ENCODE measurements around the gene PCSK1.
"Not testable (repeated sequence)": the region's sequence is repeated elsewhere in the genome, so short reads cannot be mapped to it uniquely, and the experiment has no call there.

The PCSK1 gene

DNA sequence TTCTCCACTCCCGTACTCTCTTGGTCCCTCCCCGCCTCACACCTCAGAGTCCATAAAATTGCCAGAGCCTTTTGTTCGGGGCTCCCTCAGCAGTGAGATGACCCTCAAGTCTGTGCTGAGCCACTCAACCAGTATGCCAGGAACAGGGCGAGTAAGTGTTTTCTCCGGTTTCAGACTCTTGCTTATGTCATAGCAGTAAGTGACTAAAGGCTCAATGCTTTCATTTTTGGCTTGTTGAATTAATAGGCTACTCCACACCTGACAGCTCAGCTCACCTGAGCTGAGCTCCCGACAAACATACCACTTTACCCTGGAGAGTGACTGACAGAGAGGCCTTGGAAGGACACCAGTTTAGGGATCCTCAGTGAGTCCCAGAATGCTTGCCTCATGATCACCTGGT lies 30.5 kb downstream of the PCSK1 start:
- H3K27me3 Mint-ChIP-seq = peaks cover 1% of the 10 kb centered on the region
- H3K27ac Mint-ChIP-seq = no peak overlapping the region
- no peaks in the 10 kb centered on the region for H3K9me3 Mint-ChIP-seq
- H3K4me3 Mint-ChIP-seq = no peak overlapping the region
- H3K4me1 Mint-ChIP-seq = no peaks in the 10 kb centered on the region
- H3K36me3 Mint-ChIP-seq = no peaks in the 10 kb centered on the region

DNA sequence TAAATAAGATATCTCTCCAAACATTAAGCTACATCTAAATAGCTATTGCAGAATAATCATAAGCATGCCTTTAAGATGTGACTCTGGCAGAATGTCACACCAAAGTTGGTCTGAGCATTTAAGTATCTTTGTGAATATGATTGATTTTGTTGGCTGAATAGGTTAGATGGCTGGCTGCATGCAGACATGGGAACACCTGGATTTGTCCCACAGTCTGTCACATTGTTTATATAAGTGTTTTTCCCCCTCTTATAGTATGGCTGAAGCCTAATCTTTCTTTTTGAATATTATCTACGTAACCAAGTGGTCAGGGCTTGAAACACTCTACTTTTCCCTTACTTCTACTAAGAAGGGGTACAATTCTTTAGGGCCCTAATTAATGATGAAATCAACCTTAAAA lies 36.2 kb downstream of the PCSK1 start:
- Mint-ChIP-seq H3K9me3 (no peaks in the 10 kb centered on the region), H3K27ac (no peak overlapping the region), H3K27me3 (peaks cover 3% of the 10 kb centered on the region), H3K4me1 (no peaks in the 10 kb centered on the region), H3K4me3 (no peak overlapping the region), H3K36me3 (no peaks in the 10 kb centered on the region)

DNA sequence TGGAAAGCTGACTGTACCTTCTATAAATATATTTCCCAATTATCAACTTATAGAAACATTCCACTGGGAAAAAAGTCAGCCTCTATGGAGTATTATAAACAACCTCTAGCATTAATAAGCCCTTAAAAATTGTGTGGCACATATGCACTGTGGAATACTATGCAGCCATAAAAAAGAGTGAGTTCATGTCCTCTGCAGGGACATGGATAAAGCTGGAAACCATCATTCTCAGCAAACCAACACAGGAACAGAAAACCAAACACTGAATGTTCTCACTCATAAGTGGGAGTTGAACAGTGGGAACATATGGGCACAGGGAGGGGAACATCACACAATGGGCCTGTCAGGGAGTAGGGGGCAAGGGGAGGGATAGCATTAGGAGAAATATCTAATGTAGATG lies 37.8 kb downstream of the PCSK1 start:
- H3K4me1 Mint-ChIP-seq, H3K36me3 Mint-ChIP-seq, H3K4me3 Mint-ChIP-seq, H3K27ac Mint-ChIP-seq, H3K27me3 Mint-ChIP-seq, H3K9me3 Mint-ChIP-seq: not testable (repeated sequence)

DNA sequence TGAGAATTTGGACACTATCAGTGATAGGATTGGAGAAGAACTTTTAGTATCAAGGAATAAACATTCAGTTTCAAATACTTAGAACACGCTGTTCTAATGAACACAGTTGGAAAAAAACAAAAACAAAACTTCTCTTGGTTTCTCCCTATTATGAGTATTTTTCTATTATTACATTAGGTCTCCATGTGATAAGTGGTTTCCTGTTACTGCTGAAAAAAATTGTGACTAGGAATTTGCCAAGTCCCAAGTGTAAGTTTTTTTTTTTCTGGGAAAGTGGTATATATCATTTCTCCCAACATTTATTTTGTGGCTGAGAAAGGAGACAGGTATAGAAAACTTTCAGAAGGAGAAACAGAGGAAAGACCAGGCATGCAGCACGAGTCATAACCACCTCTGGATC lies 41.1 kb downstream of the PCSK1 start:
- no peaks in the 10 kb centered on the region for H3K36me3 Mint-ChIP-seq
- H3K4me3 Mint-ChIP-seq = no peak overlapping the region
- H3K27me3 Mint-ChIP-seq = peaks cover 10% of the 10 kb centered on the region
- no peaks in the 10 kb centered on the region for H3K9me3 Mint-ChIP-seq
- no peak overlapping the region for H3K27ac Mint-ChIP-seq
- no peaks in the 10 kb centered on the region for H3K4me1 Mint-ChIP-seq

DNA sequence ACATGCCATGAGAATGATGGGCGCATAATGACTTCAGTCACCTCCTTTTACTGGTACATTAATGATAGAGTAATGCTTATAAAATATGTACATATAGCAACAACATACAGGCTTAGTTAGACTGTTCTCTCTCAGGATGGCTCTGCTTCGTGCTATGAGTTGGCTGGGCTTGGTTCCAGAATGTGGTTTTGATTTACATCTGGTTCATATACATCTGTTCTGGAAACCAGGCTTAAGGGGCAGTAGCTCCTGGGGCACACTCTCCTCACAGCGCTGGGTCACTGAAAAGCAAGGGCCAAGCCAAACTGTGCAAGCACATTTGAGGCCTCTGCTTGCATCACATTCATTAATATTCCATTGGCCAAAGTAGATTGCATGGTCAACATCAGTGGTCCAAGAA lies 44.9 kb downstream of the PCSK1 start:
- no peaks in the 10 kb centered on the region for H3K36me3 Mint-ChIP-seq
- H3K27me3 Mint-ChIP-seq = peaks cover 13% of the 10 kb centered on the region
- H3K4me1 Mint-ChIP-seq = no peaks in the 10 kb centered on the region
- H3K9me3 Mint-ChIP-seq = no peaks in the 10 kb centered on the region
- H3K4me3 Mint-ChIP-seq = no peak overlapping the region
- no peak overlapping the region for H3K27ac Mint-ChIP-seq

DNA sequence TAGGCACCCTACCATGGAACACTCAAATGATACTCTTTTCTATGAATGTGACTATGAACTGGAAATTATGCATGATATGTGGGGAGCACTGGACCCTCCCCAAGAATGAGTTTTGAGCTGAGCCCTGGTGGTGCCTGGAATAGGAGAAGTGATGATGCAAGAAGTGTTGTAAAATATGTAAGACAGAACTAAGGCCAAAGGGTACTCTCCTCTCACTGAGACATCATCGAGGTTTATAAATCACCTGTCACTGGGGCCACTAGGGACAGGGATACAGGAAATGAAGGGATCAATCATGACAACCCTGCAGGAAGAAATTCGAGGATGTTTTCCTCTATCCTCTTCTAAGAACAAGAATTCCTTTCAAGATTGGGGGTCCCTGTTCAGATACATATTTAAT lies 45.4 kb downstream of the PCSK1 start:
- H3K36me3 Mint-ChIP-seq = no peaks in the 10 kb centered on the region
- no peak overlapping the region for H3K27ac Mint-ChIP-seq
- no peaks in the 10 kb centered on the region for H3K4me1 Mint-ChIP-seq
- peaks cover 15% of the 10 kb centered on the region for H3K27me3 Mint-ChIP-seq
- H3K9me3 Mint-ChIP-seq = no peaks in the 10 kb centered on the region
- no peak overlapping the region for H3K4me3 Mint-ChIP-seq

DNA sequence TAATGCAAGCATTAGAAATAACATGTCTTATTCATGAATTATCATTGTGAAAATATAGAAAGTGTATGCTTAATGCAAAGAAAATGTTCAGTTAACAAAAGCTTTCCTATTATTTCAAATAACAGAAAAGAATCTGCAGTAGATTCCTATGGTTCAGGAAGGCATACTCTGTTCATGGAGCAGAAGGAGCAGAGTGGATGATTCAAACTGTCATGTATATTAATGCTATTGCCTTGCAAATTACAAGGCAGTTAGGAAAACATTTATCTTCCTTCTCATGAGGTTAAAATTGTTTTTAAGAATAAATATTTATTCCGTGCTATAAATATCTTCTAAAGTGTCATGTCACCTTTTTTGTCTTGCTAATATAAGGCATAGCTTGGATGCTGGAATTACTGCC lies 47.5 kb downstream of the PCSK1 start:
- H3K27ac Mint-ChIP-seq = no peak overlapping the region
- H3K4me3 Mint-ChIP-seq = no peak overlapping the region
- H3K36me3 Mint-ChIP-seq = no peaks in the 10 kb centered on the region
- no peaks in the 10 kb centered on the region for H3K4me1 Mint-ChIP-seq
- peaks cover 15% of the 10 kb centered on the region for H3K27me3 Mint-ChIP-seq
- no peaks in the 10 kb centered on the region for H3K9me3 Mint-ChIP-seq

DNA sequence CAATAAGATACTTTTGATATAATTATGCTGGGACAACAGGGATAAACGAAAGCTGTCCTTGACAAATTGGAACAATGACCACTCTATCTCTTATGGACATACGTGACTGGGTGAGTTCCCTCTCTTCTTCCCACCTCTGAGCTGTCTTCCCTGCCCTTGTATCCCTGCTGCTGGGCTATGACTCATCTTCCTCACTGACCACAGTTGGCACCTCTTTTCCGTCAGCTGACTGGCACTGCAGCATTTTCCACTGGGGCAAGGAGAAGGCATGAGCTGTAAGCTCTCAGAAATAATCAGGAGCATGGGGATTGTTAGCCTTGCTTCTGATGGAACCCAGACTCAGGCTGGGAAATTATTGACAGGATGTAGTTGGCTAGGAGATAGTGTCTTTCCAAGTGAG lies 48.7 kb downstream of the PCSK1 start:
- no peak overlapping the region for H3K4me3 Mint-ChIP-seq
- H3K36me3 Mint-ChIP-seq = no peaks in the 10 kb centered on the region
- no peaks in the 10 kb centered on the region for H3K4me1 Mint-ChIP-seq
- H3K9me3 Mint-ChIP-seq = no peaks in the 10 kb centered on the region
- H3K27me3 Mint-ChIP-seq = peaks cover 13% of the 10 kb centered on the region
- no peak overlapping the region for H3K27ac Mint-ChIP-seq

DNA sequence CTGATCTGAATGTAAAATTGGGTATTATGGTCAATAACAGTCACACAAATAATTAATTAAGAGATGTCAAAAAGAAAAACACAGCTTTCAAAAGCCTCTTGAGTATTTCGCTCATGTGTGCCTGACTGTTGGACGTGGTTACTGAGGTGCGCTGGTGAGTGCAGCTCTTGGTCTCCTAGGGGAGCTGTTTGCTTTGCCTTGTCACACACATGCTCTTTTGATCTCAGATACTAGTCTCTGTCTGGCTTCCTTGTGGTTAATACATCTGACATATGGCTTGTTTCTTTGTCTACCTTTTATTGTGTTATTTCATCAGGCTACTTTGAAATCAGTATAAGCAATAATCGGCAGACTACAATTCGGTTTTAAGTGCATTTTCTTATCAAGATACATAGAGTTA lies 51.5 kb downstream of the PCSK1 start:
- H3K4me3 Mint-ChIP-seq = no peak overlapping the region
- no peaks in the 10 kb centered on the region for H3K9me3 Mint-ChIP-seq
- H3K36me3 Mint-ChIP-seq = no peaks in the 10 kb centered on the region
- H3K27me3 Mint-ChIP-seq = peaks cover 8% of the 10 kb centered on the region
- H3K27ac Mint-ChIP-seq = no peak overlapping the region
- no peaks in the 10 kb centered on the region for H3K4me1 Mint-ChIP-seq

DNA sequence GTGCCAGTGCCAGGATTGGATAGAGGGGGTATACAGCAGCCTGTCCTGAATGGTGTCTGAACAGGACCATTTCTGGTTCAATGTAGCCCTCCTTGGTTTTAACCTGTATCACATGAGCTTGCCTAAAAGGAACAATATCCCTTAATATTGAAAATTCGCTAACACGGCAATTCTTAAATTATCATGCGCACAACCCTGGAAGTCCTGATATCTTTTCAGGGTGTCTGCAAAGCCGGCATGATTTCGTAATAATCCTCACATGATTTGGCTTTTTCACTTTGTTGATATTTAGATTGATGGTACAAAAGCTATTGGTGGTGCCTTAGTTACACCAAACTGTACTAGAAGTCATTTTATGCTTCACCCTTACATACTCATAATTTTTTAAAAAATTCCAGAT lies 53.2 kb downstream of the PCSK1 start:
- Mint-ChIP-seq H3K4me3 (no peak overlapping the region), H3K27ac (no peak overlapping the region), H3K9me3 (no peaks in the 10 kb centered on the region), H3K4me1 (no peaks in the 10 kb centered on the region), H3K27me3 (peaks cover 6% of the 10 kb centered on the region), H3K36me3 (no peaks in the 10 kb centered on the region)

DNA sequence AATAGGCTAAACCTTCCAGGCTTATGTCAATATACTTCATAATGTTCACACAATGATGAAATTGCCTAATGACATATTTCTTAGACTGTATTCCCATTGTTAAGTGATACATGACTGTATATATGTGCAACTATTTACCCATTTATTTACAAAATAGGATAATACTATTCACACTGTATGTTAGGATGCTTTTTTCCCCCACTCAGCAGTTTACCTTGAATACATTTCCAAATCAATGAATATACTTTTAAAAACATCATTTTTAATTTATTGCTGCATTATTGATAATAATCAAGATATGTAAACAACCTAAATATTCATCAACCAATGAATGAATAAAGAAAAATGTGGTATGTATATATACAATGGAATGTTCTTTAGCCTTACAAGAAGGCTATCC lies 55.5 kb downstream of the PCSK1 start:
- Mint-ChIP-seq H3K27ac (no peak overlapping the region), H3K4me3 (no peak overlapping the region), H3K4me1 (no peaks in the 10 kb centered on the region), H3K9me3 (no peaks in the 10 kb centered on the region), H3K36me3 (no peaks in the 10 kb centered on the region), H3K27me3 (peaks cover 5% of the 10 kb centered on the region)

DNA sequence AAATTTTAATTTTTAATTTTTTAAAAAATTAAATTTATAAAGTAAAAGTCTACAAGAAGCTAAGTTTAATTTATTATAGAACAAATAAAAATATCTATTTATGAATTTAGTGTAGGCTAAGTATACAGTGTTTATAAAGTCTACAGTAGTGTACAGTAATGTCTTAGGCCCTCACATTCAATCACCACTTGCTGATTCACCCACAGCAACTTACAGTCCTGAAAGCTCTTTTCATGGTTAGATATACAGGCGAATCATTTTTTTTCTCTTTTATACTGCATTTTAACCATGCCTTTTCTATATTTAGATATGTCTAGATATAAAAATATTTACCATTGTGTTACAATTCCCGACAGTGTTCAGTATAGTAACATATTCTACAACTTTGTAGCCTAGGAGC lies 55.9 kb downstream of the PCSK1 start:
- peaks cover 5% of the 10 kb centered on the region for H3K27me3 Mint-ChIP-seq
- H3K4me3 Mint-ChIP-seq = no peak overlapping the region
- H3K4me1 Mint-ChIP-seq = no peaks in the 10 kb centered on the region
- H3K27ac Mint-ChIP-seq = no peak overlapping the region
- H3K36me3 Mint-ChIP-seq = no peaks in the 10 kb centered on the region
- no peaks in the 10 kb centered on the region for H3K9me3 Mint-ChIP-seq

DNA sequence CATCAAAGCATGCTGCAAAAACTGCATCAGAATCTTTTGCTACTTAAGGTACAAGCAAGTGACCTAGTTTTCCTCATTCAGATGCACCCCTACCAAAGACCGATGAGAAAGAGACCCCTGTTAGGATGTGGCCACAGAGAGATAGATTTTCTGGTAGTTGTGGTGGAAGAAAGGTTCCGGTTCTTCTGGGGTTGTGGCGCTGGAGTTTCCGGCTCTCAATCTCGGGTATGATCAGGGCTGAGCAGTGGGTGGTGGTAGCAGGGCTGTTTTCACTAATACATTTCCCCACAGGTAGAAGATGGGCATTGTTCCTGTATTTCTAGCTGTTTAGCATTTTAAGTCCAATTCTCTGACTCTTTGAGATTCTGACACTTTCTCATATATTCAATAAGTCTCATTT lies 58.4 kb downstream of the PCSK1 start:
- Mint-ChIP-seq H3K36me3 (no peaks in the 10 kb centered on the region), H3K4me3 (no peak overlapping the region), H3K4me1 (no peaks in the 10 kb centered on the region), H3K9me3 (no peaks in the 10 kb centered on the region), H3K27me3 (peaks cover 9% of the 10 kb centered on the region), H3K27ac (no peak overlapping the region)

DNA sequence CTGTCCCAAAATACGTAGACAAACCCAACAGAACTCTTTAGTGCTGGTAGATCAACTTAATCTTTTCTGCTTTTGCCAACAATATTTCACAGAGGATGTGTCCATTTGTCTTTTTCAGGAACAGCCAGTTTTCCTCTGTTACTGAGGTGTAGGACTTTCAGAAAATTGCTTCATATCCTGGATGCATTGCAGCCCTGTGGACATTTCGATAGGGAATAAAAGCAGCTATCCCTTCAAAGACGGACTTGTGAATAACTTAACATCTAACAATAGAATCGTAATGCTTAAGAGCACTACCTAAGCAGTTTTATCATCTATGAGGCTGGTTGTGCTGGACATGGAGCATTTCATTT lies 59.7 kb downstream of the PCSK1 start:
- peaks cover 10% of the 10 kb centered on the region for H3K27me3 Mint-ChIP-seq
- no peaks in the 10 kb centered on the region for H3K36me3 Mint-ChIP-seq
- no peaks in the 10 kb centered on the region for H3K9me3 Mint-ChIP-seq
- no peak overlapping the region for H3K4me3 Mint-ChIP-seq
- H3K4me1 Mint-ChIP-seq = no peaks in the 10 kb centered on the region
- H3K27ac Mint-ChIP-seq = no peak overlapping the region

DNA sequence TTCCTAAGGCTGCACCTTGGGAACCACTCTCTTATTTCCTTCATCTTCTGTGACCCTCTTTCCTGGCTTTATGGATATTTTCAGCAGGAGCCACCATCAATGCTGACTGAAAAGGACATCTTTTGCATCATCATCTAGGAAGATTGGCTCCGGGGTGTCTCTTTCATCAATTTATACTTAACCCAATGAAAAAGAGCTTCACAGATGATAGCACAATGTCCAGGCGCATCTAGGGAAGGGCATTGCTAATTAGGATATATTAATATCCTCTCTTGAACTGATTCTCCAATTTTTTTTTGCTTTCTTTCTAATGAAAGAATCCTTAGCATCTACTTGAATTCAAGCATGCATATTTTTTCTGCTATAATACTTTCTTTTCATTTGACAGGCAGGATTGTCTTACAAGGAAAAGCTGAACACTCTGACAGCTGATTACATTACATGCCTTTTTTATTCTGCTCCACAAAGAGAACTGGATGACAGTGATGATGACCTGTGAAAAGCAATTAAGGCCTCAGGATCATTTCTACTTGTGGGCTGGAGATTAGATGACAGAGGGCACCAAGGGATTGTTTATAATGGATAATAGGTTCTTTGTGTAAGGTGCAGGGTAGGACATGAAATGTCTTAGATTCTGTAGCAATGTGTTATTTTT lies 60.2 kb downstream of the PCSK1 start:
- Mint-ChIP-seq H3K4me1 (no peaks in the 10 kb centered on the region), H3K4me3 (no peak overlapping the region), H3K9me3 (no peaks in the 10 kb centered on the region), H3K27me3 (peaks cover 10% of the 10 kb centered on the region), H3K36me3 (no peaks in the 10 kb centered on the region), H3K27ac (no peak overlapping the region)

DNA sequence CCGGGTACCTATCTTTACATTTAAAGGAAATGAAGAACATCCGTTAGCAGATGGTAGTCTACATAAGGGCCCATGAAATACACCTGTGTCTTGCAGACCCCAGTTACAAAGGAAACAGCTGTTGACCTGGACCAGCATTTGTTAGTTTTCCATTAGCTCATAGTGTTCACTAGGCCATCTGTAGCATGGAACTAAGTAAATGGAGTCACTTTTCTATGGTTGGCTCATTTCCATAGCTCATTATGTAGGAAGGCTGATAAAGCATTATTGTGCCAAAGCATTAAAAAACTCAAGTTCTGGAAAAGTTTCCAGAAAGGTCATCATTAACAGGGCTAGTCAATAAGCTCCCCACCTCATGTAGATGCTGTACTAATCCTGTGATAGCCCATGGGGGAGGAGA lies 62.1 kb downstream of the PCSK1 start:
- no peaks in the 10 kb centered on the region for H3K4me1 Mint-ChIP-seq
- H3K4me3 Mint-ChIP-seq = no peak overlapping the region
- peaks cover 10% of the 10 kb centered on the region for H3K27me3 Mint-ChIP-seq
- no peak overlapping the region for H3K27ac Mint-ChIP-seq
- H3K9me3 Mint-ChIP-seq = no peaks in the 10 kb centered on the region
- H3K36me3 Mint-ChIP-seq = no peaks in the 10 kb centered on the region

DNA sequence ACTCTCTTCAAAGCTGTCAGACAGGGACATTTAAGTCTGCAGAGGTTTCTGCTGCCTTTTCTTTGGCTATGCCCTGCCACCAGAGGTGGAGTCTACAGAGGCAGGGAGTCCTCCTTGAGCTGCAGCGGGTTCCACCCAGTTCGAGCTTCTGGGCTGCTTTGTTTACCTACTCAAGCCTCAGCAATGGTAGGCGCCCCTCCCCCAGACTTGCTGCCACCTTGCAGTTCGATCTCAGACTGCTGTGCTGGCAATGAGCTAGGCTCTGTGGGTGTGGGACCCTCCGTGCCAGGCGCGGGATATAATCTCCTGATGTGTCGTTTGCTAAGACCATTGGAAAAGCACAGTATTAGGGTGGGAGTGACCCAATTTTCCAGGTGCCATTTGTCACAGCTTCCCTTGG lies 65.7 kb downstream of the PCSK1 start:
- not testable (repeated sequence) for H3K27ac Mint-ChIP-seq, H3K4me3 Mint-ChIP-seq, H3K27me3 Mint-ChIP-seq, H3K36me3 Mint-ChIP-seq, H3K9me3 Mint-ChIP-seq, H3K4me1 Mint-ChIP-seq
